HepG2 (cell line): Measurements from ENCODE around the gene RNF10. TPM values are rescaled to one million over a fixed set of nuclear protein-coding genes. Genes with fewer than 3 reads are reported as not detected.
A peak's percentile ranks its signal among the peaks of the same experiment; 100 is the strongest.

ENCODE experiments used
- ATF4 ChIP-seq, 2 experiments: fragments of 450-650 bp in 1 of 2; sonication (generic) in 1 of 2; formaldehyde crosslinking; IDR thresholded peaks; 2 replicates each; pipeline versions ENCODE4 v1.5.0 to v1.8.0; 2020 to 2022; ENCODE audit warnings: mild to moderate bottlenecking in 1 of 2, missing genetic modification reagents in 1 of 2
- ATF6 ChIP-seq: sonication (generic); formaldehyde crosslinking; conservative IDR thresholded peaks from 2 replicates; pipeline ENCODE4 v1.4.0; 2020; ENCODE audit warnings: missing genetic modification reagents
- HCFC1 ChIP-seq: fragments of 150-350 bp; IDR thresholded peaks from 2 replicates; pipeline ENCODE4 v1.6.1; 2014; ENCODE audit warnings: low read depth, low read length
- HOXA5 ChIP-seq: sonication (generic); formaldehyde crosslinking; IDR thresholded peaks from 2 replicates; pipeline ENCODE4 v1.4.0; 2020; ENCODE audit warnings: missing genetic modification reagents
- NFYB ChIP-seq: sonication (generic); formaldehyde crosslinking; IDR thresholded peaks from 2 replicates; pipeline ENCODE4 v1.4.0; 2020; ENCODE audit warnings: missing genetic modification reagents
- POGZ ChIP-seq: sonication (generic); formaldehyde crosslinking; IDR thresholded peaks from 2 replicates; pipeline ENCODE4 v1.4.0; 2020; ENCODE audit warnings: mild to moderate bottlenecking, missing genetic modification reagents
- SALL2 ChIP-seq: sonication (generic); formaldehyde crosslinking; IDR thresholded peaks from 2 replicates; pipeline ENCODE4 v1.8.1; 2023; ENCODE audit warnings: mild to moderate bottlenecking, missing genetic modification reagents, inconsistent platforms
- SNAPC2 ChIP-seq: sonication (generic); formaldehyde crosslinking; IDR thresholded peaks from 2 replicates; pipeline ENCODE4 v1.8.1; 2022; ENCODE audit warnings: mild to moderate bottlenecking, missing genetic modification reagents
- ZKSCAN8 ChIP-seq: IDR thresholded peaks from 2 replicates; pipeline ENCODE4 v1.6.1; 2016; ENCODE audit warnings: borderline replicate concordance, missing genetic modification reagents, missing compliant biosample characterization
- ZNF10 ChIP-seq: sonication (generic); formaldehyde crosslinking; IDR thresholded peaks from 2 replicates; pipeline ENCODE4 v1.4.0; 2020; ENCODE audit warnings: mild to moderate bottlenecking, low read depth, missing genetic modification reagents, borderline replicate concordance
- ZNF430 ChIP-seq: sonication (generic); formaldehyde crosslinking; IDR thresholded peaks from 2 replicates; pipeline ENCODE4 v1.9.0; 2021; ENCODE audit warnings: mild to moderate bottlenecking, missing genetic modification reagents
- ZNF468 ChIP-seq: sonication (generic); formaldehyde crosslinking; IDR thresholded peaks from 2 replicates; pipeline ENCODE4 v1.8.0; 2022; ENCODE audit warnings: mild to moderate bottlenecking, moderate library complexity, missing genetic modification reagents
- ZNF768 ChIP-seq: sonication (generic); formaldehyde crosslinking; IDR thresholded peaks from 2 replicates; pipeline ENCODE4 v1.4.0; 2020; ENCODE audit warnings: missing genetic modification reagents
- ZNF784 ChIP-seq: sonication (generic); formaldehyde crosslinking; IDR thresholded peaks from 2 replicates; pipeline ENCODE4 v1.5.1; 2020; ENCODE audit warnings: missing genetic modification reagents, mild to moderate bottlenecking, borderline replicate concordance
- polyA plus RNA-seq, 8 experiments: library from polyadenylated mRNA; depleted of rRNA in 3 of 8; stranded (reverse) in 7 of 8; unstranded in 1 of 8; fragments of >200 nt; fragmentation: Illumina TruSeq in 4 of 8; extraction: Trizol in 4 of 8; gene quantifications; 2 replicates each; pipeline versions ENCODE4 v1.2.1 to v1.2.3, GENCODE V29; 2011 to 2016; ENCODE audit warnings: low read depth in 4 of 8, missing spikeins in 1 of 8, mixed read lengths in 1 of 8; ENCODE audit not compliant: insufficient read depth in 1 of 8
- total RNA-seq, 5 experiments: library from RNA; depleted of rRNA; stranded (reverse); fragments of >200 nt; fragmentation: Illumina TruSeq; extraction: Trizol; gene quantifications; 2 replicates each; pipeline ENCODE4 v1.2.3, GENCODE V29; 2016; ENCODE audit warnings: low read depth in 1 of 5
- TF ChIP-seq, protein P1 (sequence below): sonication (generic); formaldehyde crosslinking; IDR thresholded peaks from 2 replicates; pipeline ENCODE4 v1.4.0; 2020; ENCODE audit warnings: low read depth, missing genetic modification reagents
- TF ChIP-seq, protein P2 (sequence below): sonication (generic); formaldehyde crosslinking; IDR thresholded peaks from 2 replicates; pipeline ENCODE4 v1.5.0; 2020; ENCODE audit warnings: mild to moderate bottlenecking, missing genetic modification reagents, borderline replicate concordance

Gene RNF10
- total and polyA plus RNA-seq, 2 of the 13 experiments (the other 11 are each of a cell fraction or from before 2014, with no cell fraction given) = 62.5 to 88.0 TPM

- TF ChIP-seq ATF4 (CRISPR knock-in tag; IDR thresholded peaks at IDR 0.05) (no peak), ZNF10 (CRISPR knock-in tag) (no peak), ZNF784 (CRISPR knock-in tag) (0 out of 2 replicates have a peak, but pooled peaks have one; percentile 17), ZNF468 (CRISPR knock-in tag) (0 out of 2 replicates have a peak, but pooled peaks have one; percentile 72), ZKSCAN8 (CRISPR knock-in tag) (no peak), ZNF430 (CRISPR knock-in tag) (0 out of 2 replicates have a peak, but pooled peaks have one; percentile 36), ATF6 (CRISPR knock-in tag) (no peak), NFYB (CRISPR knock-in tag) (peak; percentile 93), SNAPC2 (CRISPR knock-in tag) (no peak), ZNF768 (peak; percentile 44; the same call in 1 of the 2 replicates), POGZ (peak; percentile 41; the same call in 1 of the 2 replicates), HOXA5 (CRISPR knock-in tag) (0 out of 2 replicates have a peak, but pooled peaks have one; percentile 20), HCFC1 (no peak), SALL2 (no peak)
- TF ChIP-seq, protein P1, sequence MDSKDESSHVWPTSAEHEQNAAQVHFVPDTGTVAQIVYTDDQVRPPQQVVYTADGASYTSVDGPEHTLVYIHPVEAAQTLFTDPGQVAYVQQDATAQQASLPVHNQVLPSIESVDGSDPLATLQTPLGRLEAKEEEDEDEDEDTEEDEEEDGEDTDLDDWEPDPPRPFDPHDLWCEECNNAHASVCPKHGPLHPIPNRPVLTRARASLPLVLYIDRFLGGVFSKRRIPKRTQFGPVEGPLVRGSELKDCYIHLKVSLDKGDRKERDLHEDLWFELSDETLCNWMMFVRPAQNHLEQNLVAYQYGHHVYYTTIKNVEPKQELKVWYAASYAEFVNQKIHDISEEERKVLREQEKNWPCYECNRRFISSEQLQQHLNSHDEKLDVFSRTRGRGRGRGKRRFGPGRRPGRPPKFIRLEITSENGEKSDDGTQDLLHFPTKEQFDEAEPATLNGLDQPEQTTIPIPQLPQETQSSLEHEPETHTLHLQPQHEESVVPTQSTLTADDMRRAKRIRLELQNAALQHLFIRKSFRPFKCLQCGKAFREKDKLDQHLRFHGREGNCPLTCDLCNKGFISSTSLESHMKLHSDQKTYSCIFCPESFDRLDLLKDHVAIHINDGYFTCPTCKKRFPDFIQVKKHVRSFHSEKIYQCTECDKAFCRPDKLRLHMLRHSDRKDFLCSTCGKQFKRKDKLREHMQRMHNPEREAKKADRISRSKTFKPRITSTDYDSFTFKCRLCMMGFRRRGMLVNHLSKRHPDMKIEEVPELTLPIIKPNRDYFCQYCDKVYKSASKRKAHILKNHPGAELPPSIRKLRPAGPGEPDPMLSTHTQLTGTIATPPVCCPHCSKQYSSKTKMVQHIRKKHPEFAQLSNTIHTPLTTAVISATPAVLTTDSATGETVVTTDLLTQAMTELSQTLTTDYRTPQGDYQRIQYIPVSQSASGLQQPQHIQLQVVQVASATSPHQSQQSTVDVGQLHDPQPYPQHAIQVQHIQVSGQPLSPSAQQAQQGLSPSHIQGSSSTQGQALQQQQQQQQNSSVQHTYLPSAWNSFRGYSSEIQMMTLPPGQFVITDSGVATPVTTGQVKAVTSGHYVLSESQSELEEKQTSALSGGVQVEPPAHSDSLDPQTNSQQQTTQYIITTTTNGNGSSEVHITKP (CRISPR knock-in tag) = no peak
- TF ChIP-seq, protein P2, sequence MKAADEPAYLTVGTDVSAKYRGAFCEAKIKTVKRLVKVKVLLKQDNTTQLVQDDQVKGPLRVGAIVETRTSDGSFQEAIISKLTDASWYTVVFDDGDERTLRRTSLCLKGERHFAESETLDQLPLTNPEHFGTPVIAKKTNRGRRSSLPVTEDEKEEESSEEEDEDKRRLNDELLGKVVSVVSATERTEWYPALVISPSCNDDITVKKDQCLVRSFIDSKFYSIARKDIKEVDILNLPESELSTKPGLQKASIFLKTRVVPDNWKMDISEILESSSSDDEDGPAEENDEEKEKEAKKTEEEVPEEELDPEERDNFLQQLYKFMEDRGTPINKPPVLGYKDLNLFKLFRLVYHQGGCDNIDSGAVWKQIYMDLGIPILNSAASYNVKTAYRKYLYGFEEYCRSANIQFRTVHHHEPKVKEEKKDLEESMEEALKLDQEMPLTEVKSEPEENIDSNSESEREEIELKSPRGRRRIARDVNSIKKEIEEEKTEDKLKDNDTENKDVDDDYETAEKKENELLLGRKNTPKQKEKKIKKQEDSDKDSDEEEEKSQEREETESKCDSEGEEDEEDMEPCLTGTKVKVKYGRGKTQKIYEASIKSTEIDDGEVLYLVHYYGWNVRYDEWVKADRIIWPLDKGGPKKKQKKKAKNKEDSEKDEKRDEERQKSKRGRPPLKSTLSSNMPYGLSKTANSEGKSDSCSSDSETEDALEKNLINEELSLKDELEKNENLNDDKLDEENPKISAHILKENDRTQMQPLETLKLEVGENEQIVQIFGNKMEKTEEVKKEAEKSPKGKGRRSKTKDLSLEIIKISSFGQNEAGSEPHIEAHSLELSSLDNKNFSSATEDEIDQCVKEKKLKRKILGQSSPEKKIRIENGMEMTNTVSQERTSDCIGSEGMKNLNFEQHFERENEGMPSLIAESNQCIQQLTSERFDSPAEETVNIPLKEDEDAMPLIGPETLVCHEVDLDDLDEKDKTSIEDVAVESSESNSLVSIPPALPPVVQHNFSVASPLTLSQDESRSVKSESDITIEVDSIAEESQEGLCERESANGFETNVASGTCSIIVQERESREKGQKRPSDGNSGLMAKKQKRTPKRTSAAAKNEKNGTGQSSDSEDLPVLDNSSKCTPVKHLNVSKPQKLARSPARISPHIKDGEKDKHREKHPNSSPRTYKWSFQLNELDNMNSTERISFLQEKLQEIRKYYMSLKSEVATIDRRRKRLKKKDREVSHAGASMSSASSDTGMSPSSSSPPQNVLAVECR (CRISPR knock-in tag) = peak; percentile 92
Measured at GRCh38 chr12:120580787-120581723, 46.9 kb downstream of the RNF10 start, which contains the start of gene POP5 (continued).
